BE2C (cell line): ENCODE measurements around the gene HARBI1.
A peak's percentile ranks its signal among the peaks of the same experiment; 100 is the strongest.

ENCODE experiments used
- DNase-seq: peaks from one replicate; pipeline ENCODE4 v3.0.0-alpha.2; 2020
- H3K27me3 ChIP-seq: fragments of 250-450 bp; sonication (Bioruptor Pico); 2 replicates; pipeline ENCODE4 v1.5.1; 2020; ENCODE audit warnings: mild to moderate bottlenecking
- H3K36me3 ChIP-seq: fragments of 250-450 bp; sonication (Bioruptor Pico); 2 replicates; pipeline ENCODE4 v1.5.1; 2020; ENCODE audit warnings: mild to moderate bottlenecking
- H3K4me1 ChIP-seq: fragments of 250-450 bp; sonication (Bioruptor Pico); 2 replicates; pipeline ENCODE4 v1.5.1; 2020
- H3K4me3 ChIP-seq: 2 replicates; pipeline ENCODE4 v1.5.1; 2011; ENCODE audit warnings: low read depth, low read length
- H3K9me3 ChIP-seq: fragments of 250-450 bp; sonication (Bioruptor Pico); 2 replicates; pipeline ENCODE4 v1.5.1; 2020
- CTCF ChIP-seq: IDR thresholded peaks from 2 replicates; pipeline ENCODE4 v1.5.1; 2012; ENCODE audit warnings: mild to moderate bottlenecking, low read depth, low read length

The HARBI1 gene

GRCh38 chr11:46597609-46598219 is 19.3 kb downstream of the HARBI1 start:
- H3K4me3 ChIP-seq, result no peak overlapping the region

DNA sequence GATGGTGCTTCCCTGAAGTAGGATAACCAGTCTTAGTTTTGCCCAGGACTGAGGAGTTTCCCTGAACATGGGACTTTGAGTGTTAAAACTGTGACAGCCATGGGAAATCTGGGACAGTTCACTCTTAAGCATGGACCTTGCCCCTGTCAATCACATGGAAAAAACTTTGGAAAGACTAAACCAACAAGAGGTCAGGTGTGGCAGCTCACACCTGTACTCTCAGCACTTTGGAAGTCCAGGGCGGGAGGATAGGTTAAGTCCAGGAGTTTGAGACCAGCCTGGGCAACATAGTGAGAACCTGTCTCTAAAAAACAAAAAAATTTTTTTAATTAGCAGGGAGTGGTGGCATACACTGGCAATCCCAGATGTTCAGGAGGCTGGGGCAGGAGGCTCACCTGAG is 19.9 kb downstream of the HARBI1 start:
- H3K4me1 ChIP-seq, result no peaks in the 10 kb centered on the region
- no peak for TF ChIP-seq CTCF

More at GRCh38 chr11:46597609-46598219, 19.3 kb downstream of the HARBI1 start:
- Histone ChIP-seq H3K4me1 (no peaks in the 10 kb centered on the region), H3K36me3 (no peaks in the 10 kb centered on the region), H3K27me3 (no peaks in the 10 kb centered on the region), H3K9me3 (no peaks in the 10 kb centered on the region)
- TF ChIP-seq CTCF, result no peak
- no peak for DNase-seq

DNA sequence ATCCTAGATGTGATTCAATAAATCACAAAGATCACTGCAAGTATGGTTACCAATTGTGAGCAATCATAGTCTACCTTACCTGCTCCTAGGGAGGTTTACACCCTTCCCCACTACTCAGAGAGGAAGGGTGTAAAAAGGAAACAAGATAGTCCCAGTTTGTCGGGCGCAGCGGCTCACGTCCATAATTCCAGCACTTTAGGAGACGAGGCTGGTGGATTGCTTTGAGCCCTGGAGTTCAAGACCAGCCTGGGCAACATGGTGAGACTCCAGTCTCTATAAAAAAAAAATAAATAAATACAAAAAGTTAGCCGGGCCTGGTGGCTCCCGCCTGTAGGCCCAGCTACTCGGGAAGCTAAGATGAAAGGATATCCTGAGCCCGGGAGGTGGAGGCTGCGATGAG is 22.2 kb downstream of the HARBI1 start:
- no peak overlapping the region for H3K4me3 ChIP-seq
- no peaks in the 10 kb centered on the region for H3K4me1 ChIP-seq
- H3K9me3 ChIP-seq, result no peaks in the 10 kb centered on the region
- no peak for DNase-seq
- no peaks in the 10 kb centered on the region for H3K27me3 ChIP-seq
- no peaks in the 10 kb centered on the region for H3K36me3 ChIP-seq
- no peak for TF ChIP-seq CTCF

More for the DNA sequence above, 19.9 kb downstream of the HARBI1 start:
- Histone ChIP-seq H3K9me3 (no peaks in the 10 kb centered on the region), H3K4me3 (no peak overlapping the region), H3K36me3 (no peaks in the 10 kb centered on the region), H3K27me3 (no peaks in the 10 kb centered on the region)
- no peak for DNase-seq

GRCh38 chr11:46594374-46594700 is 22.7 kb downstream of the HARBI1 start:
- peak overlapping the region; percentile 80 for H3K4me3 ChIP-seq
- H3K36me3 ChIP-seq, result no peaks in the 10 kb centered on the region
- no peaks in the 10 kb centered on the region for H3K4me1 ChIP-seq
- TF ChIP-seq CTCF, result no peak
- DNase-seq, result no peak
- H3K27me3 ChIP-seq, result no peaks in the 10 kb centered on the region
- H3K9me3 ChIP-seq, result no peaks in the 10 kb centered on the region

DNA sequence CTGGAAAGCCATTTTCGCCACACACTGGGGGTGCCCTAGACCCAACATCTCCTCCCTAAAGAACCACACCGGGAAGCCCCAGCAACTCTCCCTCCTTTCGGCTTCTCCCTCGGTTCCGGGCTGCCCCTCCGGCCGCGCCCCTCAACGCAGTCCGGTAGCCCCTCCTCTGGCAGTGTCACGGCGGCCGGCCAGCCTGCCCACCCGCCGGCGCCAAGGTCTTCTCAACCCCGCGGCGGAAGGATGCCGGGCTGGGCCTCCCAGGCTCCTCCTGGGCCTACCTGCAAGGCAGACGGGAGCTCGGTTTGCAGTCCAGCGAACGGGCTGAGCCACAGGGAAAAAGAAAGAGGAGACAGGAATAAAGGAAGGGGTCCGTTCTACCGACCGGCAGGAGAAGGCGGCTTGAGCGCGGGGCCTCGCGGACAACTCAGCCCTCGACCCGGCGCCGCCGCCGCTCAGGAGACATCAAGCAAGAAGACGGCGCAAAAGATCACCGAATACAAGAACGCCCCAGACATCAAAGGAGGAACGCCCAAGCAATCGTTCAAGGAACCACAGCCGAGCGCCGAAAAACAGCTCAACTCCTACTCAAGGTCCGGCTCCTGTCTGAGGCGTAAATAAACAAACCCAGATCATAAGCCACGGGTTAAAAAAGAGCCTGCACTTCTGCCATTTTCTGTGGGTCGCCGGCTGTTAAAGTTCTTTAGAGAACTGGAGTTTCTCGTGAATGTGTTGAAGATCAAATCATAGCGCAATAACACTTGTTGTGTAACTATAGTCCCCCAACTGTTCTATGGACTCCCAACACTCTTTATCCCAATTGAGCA is 23.3 kb downstream of the HARBI1 start, which contains the start of gene AMBRA1:
Gene AMBRA1, minus strand, starts transcription at position 474 of the 824 bp plus-strand sequence. CDS start 45,643 bp downstream, outside the sequence.
- H3K36me3 ChIP-seq, result no peaks in the 10 kb centered on the region
- H3K4me3 ChIP-seq, result peak within 1 kb of the TSS; percentile 80
- DNase-seq, result peak; percentile 67
- no peaks in the 10 kb centered on the region for H3K27me3 ChIP-seq
- no peaks in the 10 kb centered on the region for H3K9me3 ChIP-seq
- H3K4me1 ChIP-seq, result no peaks in the 10 kb centered on the region
- TF ChIP-seq CTCF, result no peak
